ENCODE data around the gene PPP2R5E. TPM values are rescaled to one million over a fixed set of nuclear protein-coding genes. Genes with fewer than 3 reads are reported as not detected.
"Not testable (repeated sequence)": the region's sequence is repeated elsewhere in the genome, so short reads cannot be mapped to it uniquely, and the experiment has no call there.

The PPP2R5E gene
- total RNA-seq, 1 donor from 2014 or later, result 29.9 TPM

- not testable (repeated sequence) for DNase-seq (ENCODE audit: low spot score)
Observed at GRCh38 chr14:63522511-63522910, 20.7 kb downstream of the PPP2R5E start.

GRCh38 chr14:63517354-63517753 is 25.8 kb downstream of the PPP2R5E start:
- no peak for DNase-seq (ENCODE audit: low spot score)

- DNase-seq (ENCODE audit: low spot score), result no peak
Observed at GRCh38 chr14:63515240-63515639, 27.9 kb downstream of the PPP2R5E start.

- DNase-seq (ENCODE audit: low spot score), result no peak
Observed at GRCh38 chr14:63513756-63514155, 29.4 kb downstream of the PPP2R5E start.

- DNase-seq (ENCODE audit: low spot score), result no peak
Observed at GRCh38 chr14:63512861-63513260, 30.3 kb downstream of the PPP2R5E start.

GRCh38 chr14:63510538-63510937 is 32.6 kb downstream of the PPP2R5E start:
- no peak for DNase-seq (ENCODE audit: low spot score)

GRCh38 chr14:63508033-63508432 is 35.1 kb downstream of the PPP2R5E start:
- no peak for DNase-seq (ENCODE audit: low spot score)

- peak; percentile 77 for DNase-seq (ENCODE audit: low spot score)
Observed at GRCh38 chr14:63504648-63505047, 38.5 kb downstream of the PPP2R5E start.

GRCh38 chr14:63501429-63501828 is 41.7 kb downstream of the PPP2R5E start:
- no peak for DNase-seq (ENCODE audit: low spot score)

GRCh38 chr14:63499701-63500250 is 43.4 kb downstream of the PPP2R5E start:
- DNase-seq (ENCODE audit: low spot score), result no peak

- DNase-seq (ENCODE audit: low spot score), result peak; percentile 13
Observed at GRCh38 chr14:63496837-63497400, 46.3 kb downstream of the PPP2R5E start.

- peak; percentile 20 for DNase-seq (ENCODE audit: low spot score)
Observed at GRCh38 chr14:63493246-63493645, 49.9 kb downstream of the PPP2R5E start.

- DNase-seq (ENCODE audit: low spot score), result peak; percentile 48
Observed at GRCh38 chr14:63492391-63492790, 50.8 kb downstream of the PPP2R5E start.

- no peak for DNase-seq (ENCODE audit: low spot score)
Observed at GRCh38 chr14:63487724-63488123, 55.5 kb downstream of the PPP2R5E start.

- no peak for DNase-seq (ENCODE audit: low spot score)
Observed at GRCh38 chr14:63486738-63487137, 56.4 kb downstream of the PPP2R5E start.

- no peak for DNase-seq (ENCODE audit: low spot score)
Observed at GRCh38 chr14:63483315-63483714, 59.9 kb downstream of the PPP2R5E start.

GRCh38 chr14:63480599-63480998 is 62.6 kb downstream of the PPP2R5E start:
- no peak for DNase-seq (ENCODE audit: low spot score)

GRCh38 chr14:63478437-63478852 is 64.7 kb downstream of the PPP2R5E start:
- no peak for DNase-seq (ENCODE audit: low spot score)

- DNase-seq (ENCODE audit: low spot score), result no peak
Observed at GRCh38 chr14:63478010-63478409, 65.2 kb downstream of the PPP2R5E start.

GRCh38 chr14:63477556-63477955 is 65.6 kb downstream of the PPP2R5E start:
- DNase-seq (ENCODE audit: low spot score), result no peak

- DNase-seq (ENCODE audit: low spot score), result peak; percentile 44
Observed at GRCh38 chr14:63475761-63476160, 67.4 kb downstream of the PPP2R5E start.

- DNase-seq (ENCODE audit: low spot score), result no peak
Observed at GRCh38 chr14:63474844-63475243, 68.3 kb downstream of the PPP2R5E start.

- DNase-seq (ENCODE audit: low spot score), result no peak
Observed at GRCh38 chr14:63474111-63474510, 69.1 kb downstream of the PPP2R5E start.
